ENCODE measurements around the gene MFSD1. TPM values are rescaled to one million over a fixed set of nuclear protein-coding genes. Genes with fewer than 3 reads are reported as not detected.

Gene MFSD1
- total and polyA plus RNA-seq, 2 of the 4 experiments (the other 2 are of a cell fraction): 50.4 to 64.2 TPM

DNA sequence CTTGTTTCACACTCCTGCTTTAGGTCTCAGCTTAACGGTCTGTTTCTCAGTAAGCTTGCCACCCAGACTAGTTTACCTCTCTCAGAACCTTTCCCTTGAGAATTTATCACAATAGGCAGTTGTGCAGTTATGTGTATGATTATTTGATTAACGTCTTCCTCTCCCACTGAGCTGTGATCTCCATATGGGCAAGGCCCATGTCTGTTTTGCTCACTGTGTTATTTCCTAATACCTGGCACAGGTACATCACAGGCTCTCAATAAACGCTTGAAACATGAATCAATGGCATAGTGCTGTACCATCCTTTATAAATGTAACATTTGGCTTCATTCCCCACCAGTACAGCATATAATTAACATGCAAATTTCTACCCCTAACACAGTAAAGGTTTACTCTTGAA, 40.5 kb upstream of the MFSD1 start:
- Histone ChIP-seq H3K4me3 (ENCODE audit: insufficient read depth, low read depth, low read length) (no peak overlapping the region), H3K27ac (ENCODE audit: insufficient read depth, low read length) (no peak overlapping the region), H4K91ac (ENCODE audit: insufficient read depth, low read depth, low read length) (no peak overlapping the region), H3K4me1 (ENCODE audit: control insufficient read depth, insufficient read depth, low read length) (peaks cover 3% of the 10 kb centered on the region), H3K4me2 (ENCODE audit: low read depth, low read length) (no peak overlapping the region), H2BK5ac (ENCODE audit: low read depth, low read length, poor library complexity, severe bottlenecking) (no peak overlapping the region), H3K18ac (ENCODE audit: low read depth, low read length) (peak overlapping the region; percentile 3; the same call in 1 of the 2 replicates), H4K8ac (ENCODE audit: low read depth in 2 of 2, low read length in 2 of 2) (no peak overlapping the region), H3K14ac (replicated peaks; ENCODE audit: low read depth, low read length) (no peak overlapping the region), H2BK120ac (ENCODE audit: low read depth, low read length) (no peak overlapping the region), H3K56ac (ENCODE audit: extremely low read depth, insufficient read depth, low read length) (no peak overlapping the region), H3K27me3 (ENCODE audit: control insufficient read depth, insufficient read depth, low read length) (no peaks in the 10 kb centered on the region), H3K36me3 (ENCODE audit: control insufficient read depth, insufficient read depth, low read length) (no peaks in the 10 kb centered on the region), H3K4ac (ENCODE audit: low read depth, low read length) (no peak overlapping the region), H2AFZ (replicated peaks; ENCODE audit: low read length, poor library complexity) (no peak overlapping the region), H3K9ac (ENCODE audit: low read depth, low read length) (no peak overlapping the region), H3K9me3 (ENCODE audit: control insufficient read depth, insufficient read depth, low read length) (no peaks in the 10 kb centered on the region), H2AK9ac (replicated peaks; ENCODE audit: low read depth, low read length, poor library complexity) (no peak overlapping the region), H4K20me1 (ENCODE audit: insufficient read depth, low read length) (no peaks in the 10 kb centered on the region), H4K5ac (ENCODE audit: low read depth, low read length) (no peak overlapping the region), H2BK15ac (ENCODE audit: low read depth, low read length) (no peak overlapping the region), H2AK5ac (ENCODE audit: low read depth, low read length) (no peak overlapping the region), H2BK20ac (ENCODE audit: low read depth, low read length) (no peak overlapping the region), H3K23ac (ENCODE audit: low read depth, low read length) (0 out of 2 replicates have a peak overlapping the region, but pooled peaks have one; percentile 2), H3K9me1 (ENCODE audit: insufficient read depth, low read length) (no peaks in the 10 kb centered on the region), H3K79me1 (ENCODE audit: low read depth in 1 of 2, low read length in 2 of 2) (no peaks in the 10 kb centered on the region)
- no TSS peak for BruUV-seq (replicated peaks)
- ChIA-PET POLR2A (ENCODE audit: unreplicated experiment) (no interaction called here), CTCF (interaction anchor here (1.1 kb wide), 1 partner anchor 9 kb away, joined by 12 read pairs; no protein-coding TSS in a partner anchor)
- in situ Hi-C loops (cut with MboI; ENCODE audit: low sequenced_read_pairs) (no loop called here), dilution Hi-C loops (cut with HindIII; ENCODE audit: low sequenced_read_pairs, unreplicated experiment) (no loop called here), intact Hi-C loops (cut with micrococcal nuclease) (no loop called here)
- DNase-seq: no peak
- WGBS, 2 experiments (ENCODE audit: extremely low coverage in 2 of 2, insufficient read length in 1 of 2): 100% methylated on average over 1 of the region's 3 CpGs; no CpG with 5 or more reads in 1 of the 2 experiments
- no peak for ATAC-seq (ENCODE audit: low read depth)
- TF ChIP-seq, protein P1, sequence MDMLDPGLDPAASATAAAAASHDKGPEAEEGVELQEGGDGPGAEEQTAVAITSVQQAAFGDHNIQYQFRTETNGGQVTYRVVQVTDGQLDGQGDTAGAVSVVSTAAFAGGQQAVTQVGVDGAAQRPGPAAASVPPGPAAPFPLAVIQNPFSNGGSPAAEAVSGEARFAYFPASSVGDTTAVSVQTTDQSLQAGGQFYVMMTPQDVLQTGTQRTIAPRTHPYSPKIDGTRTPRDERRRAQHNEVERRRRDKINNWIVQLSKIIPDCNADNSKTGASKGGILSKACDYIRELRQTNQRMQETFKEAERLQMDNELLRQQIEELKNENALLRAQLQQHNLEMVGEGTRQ (IDR thresholded peaks at IDR 0.05; ENCODE audit: low read depth, low read length): no peak
- TF ChIP-seq RAD21 (IDR thresholded peaks at IDR 0.05; ENCODE audit: low read length) (no peak), BHLHE40 (IDR thresholded peaks at IDR 0.05; ENCODE audit: low read depth, low read length) (no peak), CHD1 (IDR thresholded peaks at IDR 0.05; ENCODE audit: low read depth, low read length) (no peak), RFX5 (IDR thresholded peaks at IDR 0.05; ENCODE audit: low read depth, low read length) (no peak), CEBPB (IDR thresholded peaks at IDR 0.05; ENCODE audit: low read depth, low read length) (no peak), FOS (IDR thresholded peaks at IDR 0.05; ENCODE audit: low read depth, low read length) (no peak), POLR2A (IDR thresholded peaks at IDR 0.05; ENCODE audit: low read depth, low read length) (no peak)
- TF ChIP-seq, protein P2, sequence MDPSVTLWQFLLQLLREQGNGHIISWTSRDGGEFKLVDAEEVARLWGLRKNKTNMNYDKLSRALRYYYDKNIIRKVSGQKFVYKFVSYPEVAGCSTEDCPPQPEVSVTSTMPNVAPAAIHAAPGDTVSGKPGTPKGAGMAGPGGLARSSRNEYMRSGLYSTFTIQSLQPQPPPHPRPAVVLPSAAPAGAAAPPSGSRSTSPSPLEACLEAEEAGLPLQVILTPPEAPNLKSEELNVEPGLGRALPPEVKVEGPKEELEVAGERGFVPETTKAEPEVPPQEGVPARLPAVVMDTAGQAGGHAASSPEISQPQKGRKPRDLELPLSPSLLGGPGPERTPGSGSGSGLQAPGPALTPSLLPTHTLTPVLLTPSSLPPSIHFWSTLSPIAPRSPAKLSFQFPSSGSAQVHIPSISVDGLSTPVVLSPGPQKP (IDR thresholded peaks at IDR 0.05; ENCODE audit: borderline replicate concordance, low read depth, low read length): no peak
- TF ChIP-seq, protein P3, sequence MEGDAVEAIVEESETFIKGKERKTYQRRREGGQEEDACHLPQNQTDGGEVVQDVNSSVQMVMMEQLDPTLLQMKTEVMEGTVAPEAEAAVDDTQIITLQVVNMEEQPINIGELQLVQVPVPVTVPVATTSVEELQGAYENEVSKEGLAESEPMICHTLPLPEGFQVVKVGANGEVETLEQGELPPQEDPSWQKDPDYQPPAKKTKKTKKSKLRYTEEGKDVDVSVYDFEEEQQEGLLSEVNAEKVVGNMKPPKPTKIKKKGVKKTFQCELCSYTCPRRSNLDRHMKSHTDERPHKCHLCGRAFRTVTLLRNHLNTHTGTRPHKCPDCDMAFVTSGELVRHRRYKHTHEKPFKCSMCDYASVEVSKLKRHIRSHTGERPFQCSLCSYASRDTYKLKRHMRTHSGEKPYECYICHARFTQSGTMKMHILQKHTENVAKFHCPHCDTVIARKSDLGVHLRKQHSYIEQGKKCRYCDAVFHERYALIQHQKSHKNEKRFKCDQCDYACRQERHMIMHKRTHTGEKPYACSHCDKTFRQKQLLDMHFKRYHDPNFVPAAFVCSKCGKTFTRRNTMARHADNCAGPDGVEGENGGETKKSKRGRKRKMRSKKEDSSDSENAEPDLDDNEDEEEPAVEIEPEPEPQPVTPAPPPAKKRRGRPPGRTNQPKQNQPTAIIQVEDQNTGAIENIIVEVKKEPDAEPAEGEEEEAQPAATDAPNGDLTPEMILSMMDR (conservative IDR thresholded peaks at IDR 0.05; ENCODE audit: low read depth, low read length): no peak

Data from IMR-90 (cell line).